A549 (cell line): ENCODE data around the gene CADM1. TPM values are rescaled to one million over a fixed set of nuclear protein-coding genes. Genes with fewer than 3 reads are reported as not detected.

ENCODE experiments used
- ATAC-seq, 2 experiments: fragments of 200-7000 bp in 1 of 2; fragments of >200 bp in 1 of 2; cut with Nextera tagmentation in 1 of 2; cut with Tn5 transposase in 1 of 2; 3 replicates each; pipeline versions ENCODE4 v1.8.0 to v1.9.1; 2018 to 2020; ENCODE audit warnings: mild to moderate bottlenecking in 1 of 2, moderate library complexity in 1 of 2
- CTCF ChIA-PET: fragments of 300-600 bp; sonication (Branson Sonifier 250); formaldehyde crosslinking; extraction: SDS; loops from one replicate; lab custom pipeline; 2021; ENCODE audit warnings: antibody characterized with exemption, inconsistent platforms; lab: Yijun Ruan, JAX
- POLR2A ChIA-PET: fragments of 350-600 bp; formaldehyde crosslinking; extraction: SDS; loops from one replicate; lab custom pipeline; 2021; ENCODE audit warnings: antibody characterized with exemption, inconsistent platforms; lab: Yijun Ruan, JAX
- DNase-seq, 2 experiments: peaks; one replicate each; pipeline versions ENCODE4 v3.0.0 to v3.0.0-alpha.2; 2011 to 2016; ENCODE audit warnings: low read depth in 1 of 2, low spot score in 1 of 2
- FAIRE-seq: peaks from 2 replicates; lab custom pipeline; 2011; peaks lifted over from hg19 to GRCh38; lab: Jason Lieb, UNC
- H3K27ac ChIP-seq, 2 experiments: fragments of >200 bp; sonication (Bioruptor Twin); formaldehyde crosslinking; 3 replicates each; pipeline ENCODE4 v1.5.1; 2016 to 2017
- H3K4me1 ChIP-seq: fragments of >200 bp; sonication (Bioruptor Twin); formaldehyde crosslinking; 3 replicates; pipeline ENCODE4 v1.6.1; 2016
- H3K4me2 ChIP-seq: fragments of >200 bp; sonication (Bioruptor Twin); formaldehyde crosslinking; 3 replicates; pipeline ENCODE4 v1.6.1; 2016
- H3K4me3 ChIP-seq: fragments of >200 bp; sonication (Bioruptor Twin); formaldehyde crosslinking; 3 replicates; pipeline ENCODE4 v1.5.1; 2016
- H3K9me3 ChIP-seq: fragments of >200 bp; sonication (Bioruptor Twin); formaldehyde crosslinking; 3 replicates; pipeline ENCODE4 v1.6.1; 2016
- BHLHE40 ChIP-seq: IDR thresholded peaks from 2 replicates; pipeline ENCODE4 v1.6.1; 2012; ENCODE audit warnings: low read depth, low read length, inconsistent platforms
- CHD2 ChIP-seq: fragments of 150-350 bp; IDR thresholded peaks from 2 replicates; pipeline ENCODE4 v1.6.1; 2014; ENCODE audit warnings: low read length; ENCODE audit not compliant: partially characterized antibody
- CHD4 ChIP-seq: fragments of 200-600 bp; sonication (generic); IDR thresholded peaks from 2 replicates; pipeline ENCODE4 v1.6.1; 2016; ENCODE audit warnings: antibody characterized with exemption, mild to moderate bottlenecking, borderline replicate concordance
- E2F6 ChIP-seq: IDR thresholded peaks from 2 replicates; pipeline ENCODE4 v1.6.1; 2012; ENCODE audit warnings: low read depth, borderline replicate concordance
- EHF ChIP-seq: fragments of 250-450 bp; sonication (Bioruptor Pico); IDR thresholded peaks from 2 replicates; pipeline ENCODE4 v1.5.0; 2020; ENCODE audit warnings: mild to moderate bottlenecking
- EHMT2 ChIP-seq: fragments of 200-600 bp; sonication (generic); IDR thresholded peaks from 2 replicates; pipeline ENCODE4 v1.6.1; 2016; ENCODE audit warnings: antibody characterized with exemption, low read depth, mild to moderate bottlenecking, moderate library complexity
- ELK1 ChIP-seq: fragments of 150-350 bp; IDR thresholded peaks from 2 replicates; pipeline ENCODE4 v1.6.1; 2014; ENCODE audit warnings: low read depth, mild to moderate bottlenecking, low read length
- FOSB ChIP-seq: fragments of 250-450 bp; sonication (Bioruptor Pico); IDR thresholded peaks from 2 replicates; pipeline ENCODE4 v1.5.0; 2020; ENCODE audit warnings: mild to moderate bottlenecking, moderate library complexity
- FOSL2 ChIP-seq, 2 experiments: fragments of 450-650 bp in 1 of 2; fragments of >200 bp in 1 of 2; sonication (Bioruptor Twin) in 1 of 2; formaldehyde crosslinking; IDR thresholded peaks; 2 replicates each; pipeline versions ENCODE4 v1.5.0 to v1.6.1; 2016 to 2020; ENCODE audit warnings: mild to moderate bottlenecking in 1 of 2, moderate library complexity in 1 of 2
- HEYL ChIP-seq: fragments of 250-450 bp; sonication (Bioruptor Pico); IDR thresholded peaks from 2 replicates; pipeline ENCODE4 v1.8.0; 2021; ENCODE audit warnings: mild to moderate bottlenecking, moderate library complexity
- HMGXB4 ChIP-seq: fragments of 250-450 bp; sonication (Bioruptor Pico); IDR thresholded peaks from 2 replicates; pipeline ENCODE4 v1.5.0; 2021; ENCODE audit warnings: mild to moderate bottlenecking, moderate library complexity, borderline replicate concordance
- HOXB13 ChIP-seq: fragments of 250-450 bp; sonication (Bioruptor Pico); IDR thresholded peaks from 2 replicates; pipeline ENCODE4 v1.5.0; 2020; ENCODE audit warnings: low read depth, mild to moderate bottlenecking, moderate library complexity
- JUN ChIP-seq, 2 experiments: fragments of >200 bp; sonication (Bioruptor Twin); formaldehyde crosslinking; IDR thresholded peaks; 2 replicates in 1 of 2; 3 replicates in 1 of 2; pipeline ENCODE4 v1.6.1; 2016 to 2017
- KDM5A ChIP-seq: fragments of 200-600 bp; sonication (generic); IDR thresholded peaks from 2 replicates; pipeline ENCODE4 v1.6.1; 2016; ENCODE audit warnings: antibody characterized with exemption, mild to moderate bottlenecking
- MAZ ChIP-seq: fragments of 150-350 bp; IDR thresholded peaks from 2 replicates; pipeline ENCODE4 v1.6.1; 2014; ENCODE audit warnings: antibody characterized with exemption, low read depth, low read length, borderline replicate concordance
- NPAS2 ChIP-seq: fragments of 250-450 bp; sonication (Bioruptor Pico); IDR thresholded peaks from 2 replicates; pipeline ENCODE4 v1.8.0; 2022; ENCODE audit warnings: mild to moderate bottlenecking, moderate library complexity, borderline replicate concordance
- PBX3 ChIP-seq: IDR thresholded peaks from 2 replicates; pipeline ENCODE4 v1.6.1; 2012
- POLR2AphosphoS2 ChIP-seq: conservative IDR thresholded peaks from 2 replicates; pipeline ENCODE4 v1.6.1; 2012; ENCODE audit warnings: low read length, improper control_type of control experiment, inconsistent platforms
- RNF2 ChIP-seq: fragments of 200-600 bp; sonication (generic); IDR thresholded peaks from 2 replicates; pipeline ENCODE4 v1.6.1; 2016; ENCODE audit warnings: low read depth, mild to moderate bottlenecking, antibody characterized with exemption, moderate library complexity, borderline replicate concordance
- USF2 ChIP-seq: fragments of 450-650 bp; IDR thresholded peaks from 2 replicates; pipeline ENCODE4 v1.6.1; 2014; ENCODE audit warnings: antibody characterized with exemption
- ZC3H11A ChIP-seq: fragments of 450-650 bp; IDR thresholded peaks from 2 replicates; pipeline ENCODE4 v1.6.1; 2014; ENCODE audit warnings: antibody characterized with exemption, mild to moderate bottlenecking
- ZSCAN20 ChIP-seq: fragments of 250-450 bp; sonication (Bioruptor Pico); IDR thresholded peaks from 2 replicates; pipeline ENCODE4 v1.8.0; 2022; ENCODE audit warnings: mild to moderate bottlenecking, moderate library complexity
- WGBS: methylation state at CpG from one replicate; pipeline ENCODE4 v1.1.6; 2017; ENCODE audit errors: missing lambda C conversion rate; 5-methylcytosine and 5-hydroxymethylcytosine counted together
- polyA plus RNA-seq, 4 experiments: library from polyadenylated mRNA; depleted of rRNA in 3 of 4; stranded (reverse); fragments of >200 nt; fragmentation: RNase III in 1 of 4; extraction: RNeasy Plus Mini Kit Qiagen cat#74134 plus additional on column Dnase treatment in 1 of 4; gene quantifications; 2 replicates in 3 of 4; 3 replicates in 1 of 4; pipeline ENCODE4 v1.2.3, GENCODE V29; 2011 to 2017

CADM1 gene
- polyA plus RNA-seq, 2 of the 4 experiments (the other 2 are of a cell fraction) = 33.4 to 36.7 TPM

- TF ChIP-seq PBX3 = no peak
- no peak for TF ChIP-seq KDM5A
- no peak for TF ChIP-seq HOXB13 (CRISPR knock-in tag)
- TF ChIP-seq POLR2AphosphoS2 = no peak
- TF ChIP-seq JUN (IDR thresholded peaks at IDR 0.05) = no peak
- TF ChIP-seq FOSB (CRISPR knock-in tag) = no peak
Observed at GRCh38 chr11:115389790-115390189, 114.4 kb downstream of the CADM1 start (continued).

GRCh38 chr11:115385226-115385625, 119.0 kb downstream of the CADM1 start:
- ChIA-PET CTCF (interaction anchor here (0.6 to 1.4 kb wide), 3 partner anchors 8 to 87 kb away, joined by 3 to 4 read pairs (median 3); no protein-coding TSS in a partner anchor), POLR2A (no interaction called here)
- Histone ChIP-seq H3K4me1 (peaks cover 24% of the 10 kb centered on the region), H3K27ac (no peak overlapping the region), H3K4me2 (no peak overlapping the region; the same call in 2 of the 3 replicates), H3K9me3 (no peaks in the 10 kb centered on the region), H3K4me3 (no peak overlapping the region)
- no peak for TF ChIP-seq ZC3H11A
- FAIRE-seq = no peak
- no peak for ATAC-seq
- DNase-seq = no peak

- CTCF ChIA-PET = interaction anchor here (1.4 kb wide), 1 partner anchor 59 kb away, joined by 4 read pairs; no protein-coding TSS in a partner anchor
- 95% methylated on average over 2 of the region's 2 CpGs for WGBS
- TF ChIP-seq CHD2 (no peak), ELK1 (no peak), FOSL2 (IDR thresholded peaks at IDR 0.05) (no peak), FOSL2 (CRISPR knock-in tag; IDR thresholded peaks at IDR 0.05) (no peak), ZSCAN20 (CRISPR knock-in tag) (no peak), HMGXB4 (CRISPR knock-in tag) (no peak), HEYL (no peak), RNF2 (no peak), BHLHE40 (no peak), NPAS2 (CRISPR knock-in tag) (no peak), EHF (CRISPR knock-in tag) (no peak), EHMT2 (no peak), CHD4 (no peak), MAZ (no peak), E2F6 (no peak), USF2 (no peak)
- Histone ChIP-seq H3K9me3 (no peaks in the 10 kb centered on the region), H3K4me2 (no peak overlapping the region), H3K27ac (no peak overlapping the region), H3K4me3 (no peak overlapping the region), H3K4me1 (peaks cover 34% of the 10 kb centered on the region)
- FAIRE-seq = no peak
- POLR2A ChIA-PET = no interaction called here
- ATAC-seq = no peak
- no peak for DNase-seq
Observed at GRCh38 chr11:115384236-115384635, 120.0 kb downstream of the CADM1 start.
